GM21825 (cell line): ENCODE measurements around the gene SLN.

Experiments
- ATAC-seq: cut with Tn5 transposase; IDR thresholded peaks from one replicate; pipeline ENCODE4 v1.9.1; 2021; ENCODE audit warnings: mild to moderate bottlenecking, moderate library complexity; ENCODE audit not compliant: unreplicated experiment

Gene SLN

DNA sequence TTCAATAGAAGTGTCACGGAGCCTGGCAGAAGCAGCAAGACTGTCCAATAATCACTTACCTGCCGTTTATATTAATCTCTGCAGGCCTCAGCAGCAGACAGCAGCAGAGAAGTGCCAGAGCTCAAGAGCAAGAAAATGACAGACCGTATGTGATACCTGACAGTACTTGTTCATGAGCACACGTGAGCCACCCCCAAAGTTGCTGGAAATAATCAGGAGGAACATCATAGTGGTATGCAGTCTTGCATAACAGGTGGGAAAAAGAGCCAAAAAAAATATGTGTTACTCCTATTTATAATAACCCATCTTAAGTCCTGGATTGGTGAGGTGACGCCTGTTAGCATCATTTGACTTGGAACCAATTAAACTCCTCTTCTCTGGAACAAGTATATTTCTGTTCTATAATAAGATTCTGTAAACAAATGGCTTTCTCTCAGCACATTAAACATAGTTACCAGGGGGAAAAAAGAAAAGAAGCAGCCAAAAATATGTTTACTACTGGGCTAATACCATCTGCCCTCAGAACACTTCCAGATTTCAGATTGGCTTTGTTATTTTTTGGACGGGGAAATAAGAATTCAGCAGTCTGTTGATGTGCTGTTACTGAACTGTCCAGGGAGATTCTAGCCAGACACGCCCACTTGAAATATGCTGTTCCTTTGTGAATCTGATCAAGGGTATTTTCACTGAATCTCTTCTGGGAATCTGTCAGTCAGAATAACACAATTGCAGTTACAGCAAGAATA, 7.9 kb upstream of the SLN start:
- no peak for ATAC-seq

DNA sequence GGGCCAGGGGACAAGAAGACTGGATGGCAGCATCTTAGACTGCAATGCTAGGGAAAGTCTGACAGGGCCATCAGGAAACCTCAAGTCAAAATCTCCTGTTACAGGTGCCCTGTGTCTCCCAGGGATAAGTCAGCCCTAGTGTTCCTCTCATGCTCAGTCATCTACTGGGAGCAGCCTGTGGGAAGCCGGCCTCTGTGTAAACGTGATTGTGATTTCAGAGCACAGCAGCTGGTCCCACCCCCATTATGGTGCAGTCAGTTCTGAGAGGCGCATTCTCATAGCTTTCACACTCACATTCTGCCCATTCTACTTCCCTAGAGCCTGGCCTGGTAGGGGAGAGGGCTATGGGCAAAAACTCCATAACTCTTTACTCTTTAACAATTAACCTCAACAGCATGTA, 7.2 kb upstream of the SLN start:
- no peak for ATAC-seq

DNA sequence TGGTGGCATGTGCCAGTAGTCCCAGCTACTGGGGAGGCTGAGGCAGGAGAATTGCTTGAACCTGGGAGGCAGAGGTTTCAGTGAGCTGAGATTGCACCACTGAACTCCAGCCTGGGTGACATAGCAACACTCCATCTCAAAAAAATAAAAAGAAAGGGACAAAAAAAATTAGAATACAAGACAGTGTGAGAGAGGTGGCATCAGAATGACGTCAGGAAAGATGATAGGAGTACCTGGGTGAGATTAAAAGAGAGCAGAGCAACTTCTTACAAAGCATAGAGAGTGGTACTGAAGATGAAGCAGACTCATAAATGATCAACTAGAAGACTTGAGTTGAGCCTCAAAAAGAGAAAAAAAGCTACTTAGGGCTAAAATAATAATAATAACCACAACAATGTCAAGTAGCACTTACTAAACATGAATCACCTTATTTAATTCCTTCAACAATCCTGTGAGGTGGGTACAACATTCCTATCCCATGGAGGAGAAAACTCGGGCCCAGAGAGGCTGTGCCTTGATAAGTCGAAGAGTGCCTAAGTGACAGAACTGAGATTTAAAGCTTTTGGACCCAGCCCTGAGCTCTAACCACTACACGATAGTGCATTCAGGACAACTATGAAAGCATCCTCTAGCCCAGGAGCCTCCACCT, 5.2 kb upstream of the SLN start:
- no peak for ATAC-seq

DNA sequence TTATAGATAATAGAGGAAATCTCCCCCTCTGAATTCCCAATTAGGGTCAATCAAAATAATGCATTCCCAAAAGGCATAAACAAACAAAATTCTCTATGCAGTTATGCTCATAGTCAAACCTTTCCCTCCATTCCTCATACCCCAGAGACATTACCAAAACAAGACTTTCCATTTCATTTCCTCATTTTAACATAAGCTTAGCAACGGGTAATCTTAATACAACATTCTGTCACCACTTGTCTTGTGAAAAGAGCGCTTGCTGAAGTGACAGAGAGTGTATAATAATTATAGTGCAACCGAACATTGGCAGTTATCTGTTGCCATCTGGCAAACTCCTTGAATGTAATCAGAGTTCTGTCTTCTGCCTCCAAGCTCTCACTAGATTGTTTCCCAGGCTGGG, 1.2 kb upstream of the SLN start:
- ATAC-seq, result no peak

DNA sequence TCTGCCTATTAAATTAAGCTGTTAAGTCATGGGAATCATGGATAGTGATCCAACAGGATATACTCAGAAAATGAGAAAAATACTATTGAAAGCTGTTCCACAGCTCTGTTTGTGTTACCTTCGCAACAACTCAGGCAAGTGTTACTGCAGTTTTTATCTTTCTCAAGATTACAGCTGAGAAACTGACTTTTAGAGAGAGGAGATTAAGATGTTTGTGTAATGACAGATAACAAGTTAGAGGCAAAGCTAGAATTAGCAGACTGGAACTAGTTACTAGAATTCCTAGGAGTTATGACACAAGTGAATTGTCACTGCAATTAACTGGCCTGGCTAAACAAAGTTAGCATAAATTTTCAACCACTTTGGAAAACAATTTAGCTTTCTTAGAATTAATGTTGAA, 1.6 kb downstream of the SLN start:
- no peak for ATAC-seq

DNA sequence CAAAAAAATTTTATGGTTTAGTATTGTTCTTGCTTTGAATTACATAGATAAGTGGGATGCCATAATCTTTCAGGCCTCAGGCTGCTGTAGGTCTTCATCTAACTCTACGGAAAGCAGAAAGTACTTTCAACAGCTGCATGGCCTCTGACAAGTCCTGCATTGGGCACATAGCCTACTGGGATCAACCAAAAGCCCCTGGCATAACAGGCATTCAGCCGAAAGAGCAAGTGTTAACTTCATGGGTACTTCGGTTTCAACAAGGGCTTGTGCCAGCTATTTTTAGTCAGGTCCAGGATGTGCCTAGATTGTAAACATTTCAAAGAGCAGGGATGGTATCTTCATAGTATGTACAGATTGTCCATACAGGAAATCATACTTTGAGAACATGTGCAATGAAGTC, 3.1 kb downstream of the SLN start:
- no peak for ATAC-seq

DNA sequence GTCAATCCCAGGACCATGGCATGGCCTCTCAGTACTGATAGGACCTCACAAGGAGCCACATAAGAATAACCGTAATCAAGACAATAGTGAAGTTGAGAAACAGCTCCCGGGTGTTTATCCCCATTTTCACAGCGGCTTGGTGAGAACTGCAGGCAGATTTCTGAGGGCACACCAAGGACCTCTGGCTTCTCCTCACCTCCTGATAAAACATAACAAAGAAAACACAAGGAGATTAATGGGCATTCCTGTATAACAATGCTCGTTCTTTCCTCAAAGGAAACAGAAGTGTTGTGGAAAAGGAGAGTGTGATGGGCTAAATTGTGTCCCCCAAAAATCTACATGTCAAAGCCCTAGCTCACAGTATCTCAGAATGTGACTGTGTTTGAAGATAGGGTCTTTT, 4.0 kb downstream of the SLN start:
- no peak for ATAC-seq

DNA sequence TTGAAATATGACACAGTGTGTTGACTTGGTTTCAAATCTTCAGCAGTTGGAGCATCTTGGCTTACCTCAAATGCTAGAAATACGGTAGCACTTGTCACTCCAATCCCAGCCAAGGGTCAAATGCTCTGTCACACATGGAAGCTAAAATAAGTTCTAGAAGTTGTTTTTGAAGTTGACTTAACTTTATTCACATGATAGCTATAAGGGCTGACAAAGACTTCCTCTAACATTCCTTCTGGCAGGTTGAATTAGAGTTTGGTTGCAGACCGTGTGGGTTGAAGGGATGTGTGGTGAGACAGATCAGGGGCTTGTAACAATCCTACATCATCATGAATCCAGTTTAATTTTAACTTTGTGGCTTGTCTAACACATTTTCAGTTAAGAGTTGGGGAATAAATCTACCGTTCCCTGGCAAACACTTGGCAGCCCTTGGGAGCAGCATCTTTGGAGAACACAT, 4.6 kb downstream of the SLN start:
- no peak for ATAC-seq

DNA sequence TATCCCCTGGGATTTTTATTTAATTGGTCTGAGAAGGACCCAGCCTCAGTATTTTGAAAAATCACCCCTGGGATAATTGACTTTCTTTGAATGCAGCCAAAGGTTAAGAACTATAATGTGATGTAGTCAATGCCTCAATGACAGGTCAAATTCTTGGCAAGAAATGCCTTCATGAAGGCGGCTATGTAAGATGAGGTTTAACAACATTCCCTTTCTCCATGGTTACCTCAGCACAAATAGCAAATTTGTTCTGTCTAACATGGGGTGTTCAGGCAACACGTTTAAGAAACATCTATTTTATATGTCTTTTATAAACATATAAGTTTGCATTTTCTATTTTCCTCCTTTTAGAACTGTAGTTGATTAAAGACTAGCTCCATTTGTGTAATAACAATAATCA, 5.3 kb downstream of the SLN start:
- no peak for ATAC-seq

DNA sequence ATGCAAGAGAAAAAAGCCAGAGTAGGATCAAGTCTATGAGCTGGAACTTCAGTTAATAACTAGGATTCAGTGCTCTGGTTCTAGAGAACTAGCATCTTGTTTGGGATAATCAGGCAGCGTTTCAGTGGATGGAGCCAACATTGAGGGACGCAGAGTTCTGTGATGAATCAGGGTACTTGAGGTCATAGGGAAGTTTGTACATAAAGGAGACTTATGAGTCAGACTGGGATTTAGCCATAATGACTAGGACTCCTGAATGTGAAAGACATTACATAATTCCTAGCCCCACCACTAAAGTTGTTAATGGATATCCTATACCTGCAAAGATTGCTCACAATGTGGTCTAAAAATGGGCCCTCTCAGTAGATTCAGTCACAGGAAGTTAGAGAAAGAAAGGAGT, 6.8 kb downstream of the SLN start:
- no peak for ATAC-seq

DNA sequence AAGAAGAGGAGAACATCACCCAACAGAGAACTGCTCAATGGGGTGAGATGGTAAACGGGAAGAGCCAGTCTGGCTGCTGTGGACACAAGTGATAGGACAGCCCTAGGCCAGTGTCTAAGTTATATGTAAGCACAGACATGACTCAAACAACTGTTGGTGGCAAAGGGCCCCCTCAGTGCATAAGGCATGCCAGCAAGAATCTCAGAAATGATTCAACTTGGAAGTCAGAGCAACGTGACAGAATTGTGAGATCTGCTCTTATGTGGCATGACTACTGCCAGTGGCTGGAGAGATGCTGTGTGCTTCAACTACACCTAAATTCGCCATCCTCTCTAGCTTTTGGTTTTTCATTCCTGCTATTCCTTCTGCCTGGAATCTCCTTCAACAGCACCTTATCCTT, 7.4 kb downstream of the SLN start:
- no peak for ATAC-seq

DNA sequence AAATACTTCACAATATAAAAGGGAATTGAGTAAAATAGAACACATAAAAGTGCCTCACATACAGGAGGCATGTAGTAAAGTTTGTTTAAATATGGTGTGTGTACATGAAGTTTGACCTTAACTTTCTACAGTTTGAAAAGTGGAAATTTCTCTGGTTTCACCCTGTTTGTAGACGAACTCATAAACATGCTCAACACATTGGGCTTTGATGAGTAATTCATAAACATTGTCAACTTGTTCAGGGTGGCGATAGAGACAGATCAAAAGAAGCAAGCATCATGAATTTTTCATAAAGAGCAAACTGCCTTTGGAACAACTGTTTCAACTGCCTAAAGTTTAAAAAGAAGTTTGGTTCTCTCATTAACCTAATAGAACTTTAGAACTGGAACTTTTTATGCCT, 9.1 kb downstream of the SLN start:
- no peak for ATAC-seq

DNA sequence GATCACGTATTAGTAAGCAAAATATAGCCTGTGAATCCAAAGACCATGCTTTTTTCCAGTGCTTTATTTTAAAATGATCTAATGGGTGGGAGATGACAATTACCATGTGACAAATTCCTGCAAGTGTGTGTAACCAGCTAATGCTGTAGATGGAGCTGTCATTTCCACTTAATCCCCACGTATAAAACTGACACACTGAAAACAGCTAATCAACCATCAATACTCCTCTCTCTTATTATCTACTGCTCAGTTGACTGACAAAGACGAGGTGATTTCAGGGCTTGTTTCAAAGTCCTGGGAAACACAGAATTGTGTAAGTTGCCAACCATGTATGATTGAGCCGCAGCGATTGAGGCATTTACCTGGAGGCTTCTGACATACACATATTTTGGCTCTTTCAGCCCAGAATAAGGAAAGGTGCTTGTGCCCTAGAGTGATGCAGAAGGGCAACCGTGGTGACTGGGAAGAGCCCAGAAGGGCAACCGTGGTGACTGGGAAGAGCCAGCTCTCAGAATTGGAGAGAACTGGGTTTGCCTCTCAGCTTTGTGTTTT, 9.7 kb downstream of the SLN start:
- ATAC-seq, result no peak

DNA sequence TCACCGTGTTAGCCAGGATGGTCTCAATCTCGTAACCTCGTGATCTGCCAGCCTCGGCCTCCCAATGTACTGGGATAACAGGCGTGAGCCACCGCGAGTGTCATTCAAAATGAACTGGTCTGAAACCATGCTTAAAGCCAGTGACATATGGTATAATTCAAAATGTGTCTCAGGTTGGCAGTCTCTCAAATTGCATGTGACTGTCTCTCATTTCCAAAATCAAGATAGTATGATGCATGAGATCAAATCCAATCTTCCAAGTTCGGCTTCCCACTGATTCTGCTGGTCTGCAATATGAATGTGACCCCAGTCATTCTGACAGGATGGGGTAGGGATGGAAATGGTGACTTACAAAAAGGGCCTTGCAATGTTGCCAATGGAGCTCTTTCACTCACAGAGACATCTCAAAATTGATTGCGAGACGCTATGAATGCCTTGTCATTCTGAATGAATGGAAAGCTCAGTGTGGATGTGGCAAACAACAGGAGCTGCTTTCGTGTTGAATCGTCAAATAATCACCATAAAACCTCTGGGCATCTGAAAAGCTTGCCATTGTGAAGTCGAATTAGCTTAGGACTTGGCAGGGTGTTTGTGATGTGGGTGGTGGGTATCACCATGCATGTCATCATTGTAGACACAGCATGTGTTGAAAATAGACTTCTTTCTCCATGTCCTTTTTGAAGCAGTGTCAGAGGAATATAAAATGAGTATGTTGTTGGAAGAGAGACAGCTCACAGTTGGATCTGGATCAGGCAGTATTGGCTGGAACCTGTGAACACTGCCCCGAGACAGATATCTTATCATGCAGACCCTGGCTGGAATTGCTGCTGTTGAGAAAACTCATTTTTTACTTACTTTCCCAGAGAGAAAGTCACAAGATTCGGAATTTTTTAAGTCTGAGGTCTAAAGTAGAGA, 12.2 kb downstream of the SLN start:
- no peak for ATAC-seq

DNA sequence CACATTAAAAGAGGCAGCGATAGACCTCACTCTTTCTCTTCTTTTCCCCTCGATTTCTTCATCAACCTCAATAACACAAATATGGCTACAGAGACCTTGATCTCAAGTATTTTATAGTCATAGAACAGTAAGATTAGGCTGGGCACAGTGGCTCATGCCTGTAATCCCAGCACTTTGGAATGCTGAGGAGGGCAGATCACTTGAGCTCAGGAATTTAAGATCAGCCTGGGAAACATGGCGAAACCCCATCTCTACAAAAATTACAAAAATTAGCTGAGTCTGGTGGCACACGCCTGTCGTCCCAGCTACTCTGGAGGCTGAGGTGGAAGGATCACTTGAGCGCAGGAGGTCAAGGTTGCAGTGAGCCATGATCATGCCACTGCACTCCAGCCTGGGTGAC, 14.6 kb downstream of the SLN start:
- no peak for ATAC-seq

DNA sequence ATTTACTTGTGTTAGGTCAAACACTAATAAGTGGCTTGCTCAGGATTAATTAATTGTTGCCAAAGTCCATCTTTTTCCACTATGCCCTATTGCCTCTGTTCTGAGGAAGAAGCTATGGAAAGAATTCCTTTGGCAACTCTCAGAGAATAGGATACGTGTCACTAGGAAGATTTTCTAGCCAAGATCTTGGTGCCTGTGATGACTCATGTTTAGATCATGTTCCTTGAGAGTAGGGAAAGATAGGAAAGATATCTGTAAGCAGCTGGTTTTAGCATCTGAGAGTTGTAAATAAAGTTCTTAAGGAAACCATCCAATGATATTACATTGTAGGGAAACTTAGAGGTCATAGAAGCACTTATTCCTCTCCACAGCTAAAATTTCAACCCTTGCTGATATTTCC, 15.7 kb downstream of the SLN start:
- ATAC-seq, result no peak

DNA sequence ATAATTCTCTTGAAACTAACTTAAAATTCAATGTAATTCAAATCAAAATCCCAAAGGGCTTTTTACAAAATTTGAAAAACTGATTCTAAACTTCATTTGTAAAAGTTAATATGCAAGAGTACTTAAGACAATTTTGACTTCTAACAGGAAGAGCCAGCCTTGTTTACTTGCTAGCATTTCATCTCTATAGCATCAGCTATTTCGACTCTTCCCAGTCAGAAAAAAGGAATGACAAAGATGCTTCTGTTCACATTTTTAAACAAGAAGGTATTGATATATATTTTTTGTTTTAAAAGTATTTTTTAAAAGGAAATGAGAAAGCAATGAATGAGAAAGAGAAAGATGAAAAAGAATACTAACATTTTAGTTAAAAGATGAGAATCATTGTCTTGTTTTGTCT, 16.4 kb downstream of the SLN start:
- ATAC-seq, result no peak

DNA sequence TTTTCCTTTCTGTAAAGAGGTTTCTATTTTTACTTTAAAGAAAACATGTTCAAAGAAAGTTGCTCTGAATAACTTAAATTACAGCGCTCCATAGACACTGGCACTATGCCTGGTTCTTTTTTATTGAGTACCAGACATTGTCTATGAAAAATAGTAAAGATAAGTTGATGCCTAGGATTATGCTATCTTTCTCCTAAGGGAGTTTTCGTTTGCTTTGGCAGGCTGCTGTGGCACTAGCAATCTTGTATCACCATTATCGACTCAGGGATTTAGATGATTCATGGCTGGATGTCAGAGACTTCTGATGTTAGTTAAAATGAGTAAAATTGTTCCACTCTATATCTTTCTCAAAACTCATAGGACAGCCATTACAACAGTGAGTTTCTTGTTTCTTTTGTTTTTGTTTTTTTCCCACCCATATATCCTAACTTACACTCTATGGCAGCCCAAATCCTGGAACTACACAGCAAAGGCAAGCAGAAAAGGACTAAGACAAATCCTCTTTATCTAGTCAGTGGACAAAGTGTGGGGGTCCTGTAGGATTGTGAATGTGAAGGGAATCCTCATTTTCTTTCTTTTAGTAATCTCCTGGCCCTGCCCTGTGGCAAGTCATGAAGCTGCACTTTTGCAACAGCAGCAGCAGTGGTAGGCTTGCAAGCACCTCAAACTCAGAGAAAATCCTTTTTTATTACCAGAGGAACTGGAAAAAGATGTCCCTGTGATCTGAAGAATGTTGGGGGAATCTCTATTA, 20.7 kb downstream of the SLN start:
- ATAC-seq, result no peak

DNA sequence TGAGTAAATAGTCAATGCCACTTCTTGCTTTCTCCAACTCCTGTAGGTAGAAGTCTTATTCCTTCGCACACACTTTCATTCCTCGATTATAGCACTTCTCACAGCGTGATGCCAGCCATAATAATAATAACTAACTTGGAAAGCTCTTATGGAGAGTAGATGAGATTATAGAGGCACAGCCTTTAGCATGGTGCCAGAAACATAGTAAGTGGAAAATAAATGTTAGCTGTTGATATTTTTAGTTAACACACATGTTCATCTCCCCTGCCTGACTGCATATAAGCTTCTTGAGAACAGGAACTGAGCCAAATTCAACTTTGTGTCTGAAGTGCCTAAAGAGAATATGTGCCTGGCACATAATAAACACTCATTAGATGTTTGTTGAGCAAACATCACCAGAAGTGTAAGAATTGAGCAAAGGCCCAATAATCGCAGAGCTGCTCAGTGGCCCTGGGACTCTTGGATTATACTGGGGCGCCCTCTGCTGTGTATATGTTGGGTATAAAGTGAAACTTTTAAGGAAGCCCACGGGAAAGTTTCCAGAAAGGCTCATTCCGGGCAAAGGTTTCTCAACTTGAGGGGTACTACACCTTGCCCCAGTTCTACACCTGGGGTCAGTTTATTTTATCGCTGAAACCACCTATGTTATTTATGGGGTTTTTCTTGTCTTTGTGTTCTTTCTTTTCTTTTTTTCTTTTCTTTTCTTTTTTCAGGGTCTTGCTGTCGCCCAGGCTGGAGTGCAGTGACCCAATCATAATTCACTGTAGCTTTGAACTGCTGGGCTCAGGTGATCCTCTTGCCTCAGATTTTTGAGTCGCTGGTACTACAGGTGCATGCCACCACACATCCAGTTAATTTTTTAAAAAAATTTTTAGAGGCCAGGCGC, 22.3 kb downstream of the SLN start:
- no peak for ATAC-seq
